HG02943 (cell line): Measurements from ENCODE around the gene TSPAN18.

ENCODE experiments used
- ATAC-seq: cut with Tn5 transposase; IDR thresholded peaks from one replicate; pipeline ENCODE4 v1.9.1; 2021; ENCODE audit warnings: mild to moderate bottlenecking, low read depth, moderate library complexity; ENCODE audit not compliant: unreplicated experiment

TSPAN18 gene

DNA sequence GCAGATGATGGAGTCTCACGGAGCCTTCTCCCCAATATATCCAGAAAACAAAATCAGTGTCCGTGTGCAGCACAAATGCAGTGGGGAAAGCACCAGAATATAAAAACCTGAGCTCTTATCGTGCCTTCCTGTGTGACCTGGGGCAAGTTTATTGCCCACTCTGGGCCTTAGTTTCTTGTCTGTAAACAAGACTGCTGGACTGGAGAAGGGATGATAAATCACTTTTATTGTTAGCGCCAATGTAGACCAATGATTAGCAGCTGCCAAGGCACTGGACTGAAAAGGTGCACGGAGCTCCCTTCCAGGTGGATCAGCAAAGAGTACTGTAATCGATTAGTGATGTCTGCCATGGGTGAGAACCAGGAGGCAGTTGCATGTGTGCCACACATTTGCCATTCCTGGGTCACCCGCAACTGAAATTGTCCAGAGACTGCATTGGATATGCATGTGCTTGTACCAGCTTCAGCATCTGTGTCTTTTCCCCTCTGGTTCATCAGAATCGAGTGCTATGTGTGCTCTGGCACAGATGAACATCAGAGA lies 89.2 kb downstream of the TSPAN18 start:
- no peak for ATAC-seq

DNA sequence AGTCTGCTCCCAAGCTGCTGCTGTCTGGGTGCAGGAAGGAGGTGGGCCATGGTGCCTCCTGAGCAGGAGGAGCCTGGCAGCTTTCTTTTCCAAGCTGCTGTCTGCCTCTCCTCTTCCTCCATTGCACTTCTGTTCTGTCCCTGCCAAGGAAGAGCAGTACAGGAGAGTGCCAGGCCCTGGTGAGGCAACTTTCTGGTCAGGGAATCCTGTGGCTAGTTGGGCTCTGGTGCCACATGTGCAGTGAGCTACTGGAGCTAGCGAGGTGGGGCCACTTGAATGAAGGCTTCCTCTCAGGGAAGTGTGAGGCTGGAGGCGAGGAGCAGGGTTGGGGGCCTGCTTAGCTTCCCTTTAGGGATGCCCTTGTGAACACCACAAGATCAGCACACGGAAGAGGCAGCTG lies 90.0 kb downstream of the TSPAN18 start:
- ATAC-seq, result no peak

DNA sequence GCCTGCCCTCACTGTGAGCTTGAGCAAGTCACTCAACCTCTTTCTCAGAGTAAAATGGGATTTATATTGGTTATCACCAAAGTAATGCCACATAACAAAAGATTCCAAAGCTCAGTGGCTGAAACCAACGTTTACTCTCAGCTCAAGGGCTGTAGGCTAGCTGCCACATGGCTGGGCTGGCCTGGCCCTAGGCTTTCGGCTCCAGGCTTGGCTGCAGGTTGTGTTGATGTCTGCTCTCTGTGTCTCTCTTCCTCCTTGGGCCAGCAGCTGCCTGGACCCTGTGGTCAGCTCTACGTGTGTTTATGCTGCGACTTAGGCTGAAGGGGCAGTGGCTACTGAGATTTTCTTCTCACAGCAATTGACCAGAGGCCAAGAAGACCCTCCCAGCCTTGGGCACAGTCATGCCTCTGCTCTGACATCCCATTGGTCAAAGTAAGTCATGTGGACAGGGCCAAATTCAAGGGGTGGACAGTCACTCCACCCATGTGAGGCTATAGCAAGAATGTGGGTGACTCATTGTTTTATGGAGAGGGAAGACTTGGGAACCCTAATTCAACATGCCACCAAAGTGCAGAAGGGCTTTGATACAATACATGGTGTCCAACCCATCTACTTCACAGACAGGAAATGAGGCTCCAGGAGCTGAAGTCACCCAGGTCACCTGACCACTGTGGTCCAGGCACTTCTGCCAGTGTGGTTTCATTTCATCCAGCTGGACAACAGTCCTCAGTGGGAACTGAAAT lies 90.6 kb downstream of the TSPAN18 start:
- ATAC-seq, result no peak

- no peak for ATAC-seq
These were observed 91.3 kb downstream of the TSPAN18 start for GRCh38 chr11:44818110-44818509.

- no peak for ATAC-seq
These were observed 92.6 kb downstream of the TSPAN18 start for GRCh38 chr11:44819346-44819745.

DNA sequence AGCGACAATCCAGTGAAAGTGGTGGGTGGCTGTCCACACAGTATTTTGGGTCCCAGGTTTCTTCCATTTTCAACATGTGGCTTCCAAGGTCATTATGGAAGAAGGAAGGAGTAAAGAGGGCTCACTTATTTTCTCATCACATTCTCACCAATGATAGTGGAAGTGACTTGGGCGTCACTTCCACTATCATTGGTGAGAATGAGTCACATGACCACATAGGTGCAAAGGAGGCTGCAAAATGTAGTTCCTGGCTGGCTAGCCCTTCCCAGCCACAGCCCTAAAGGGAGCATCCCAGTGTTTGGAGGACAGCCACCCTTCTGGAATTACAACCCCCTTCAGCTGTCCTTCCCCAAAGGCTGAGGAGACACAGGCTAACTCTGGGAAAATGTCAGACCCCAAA lies 95.6 kb downstream of the TSPAN18 start:
- no peak for ATAC-seq

- no peak for ATAC-seq
These were observed 96.2 kb downstream of the TSPAN18 start for GRCh38 chr11:44823006-44823405.

DNA sequence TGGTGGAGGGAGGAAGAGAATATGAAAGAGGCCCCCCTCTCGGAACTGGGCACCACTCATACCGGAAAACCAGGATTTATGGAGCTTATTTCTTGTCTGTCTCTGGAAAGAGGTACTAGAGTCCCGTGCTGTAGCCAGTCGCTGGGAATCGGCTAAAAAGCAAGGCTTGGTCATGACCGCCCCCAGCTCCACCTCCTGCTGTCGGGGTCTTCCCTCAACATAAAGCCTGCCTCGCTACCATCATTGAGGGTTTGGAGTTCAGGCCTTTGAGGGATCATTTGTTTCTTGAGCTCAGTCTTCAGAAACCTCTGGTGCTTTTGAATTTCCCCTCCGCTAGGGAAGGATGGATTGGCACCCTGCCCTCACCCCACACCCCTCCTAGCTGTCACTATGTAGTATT lies 97.1 kb downstream of the TSPAN18 start:
- ATAC-seq, result no peak

DNA sequence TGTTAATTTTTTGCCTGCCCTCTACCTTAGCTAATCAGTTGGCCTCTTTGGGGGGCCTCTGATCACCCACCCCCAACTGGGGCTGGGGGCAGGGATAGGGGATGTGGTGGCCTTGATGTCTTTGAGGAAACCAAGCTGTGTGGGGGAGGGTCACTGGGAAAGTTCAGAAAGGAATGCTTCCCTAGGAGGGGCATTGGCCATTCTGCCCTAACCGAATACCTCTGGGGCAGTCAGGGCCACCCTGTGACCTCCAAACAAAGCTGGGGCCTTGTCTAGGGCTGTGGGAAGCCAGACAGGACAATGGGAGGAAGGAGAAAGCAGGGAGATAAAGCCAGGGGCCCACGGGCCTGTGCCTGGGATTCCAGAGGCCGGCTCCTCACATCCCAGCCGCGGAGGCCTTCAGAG lies 97.5 kb downstream of the TSPAN18 start:
- no peak for ATAC-seq

DNA sequence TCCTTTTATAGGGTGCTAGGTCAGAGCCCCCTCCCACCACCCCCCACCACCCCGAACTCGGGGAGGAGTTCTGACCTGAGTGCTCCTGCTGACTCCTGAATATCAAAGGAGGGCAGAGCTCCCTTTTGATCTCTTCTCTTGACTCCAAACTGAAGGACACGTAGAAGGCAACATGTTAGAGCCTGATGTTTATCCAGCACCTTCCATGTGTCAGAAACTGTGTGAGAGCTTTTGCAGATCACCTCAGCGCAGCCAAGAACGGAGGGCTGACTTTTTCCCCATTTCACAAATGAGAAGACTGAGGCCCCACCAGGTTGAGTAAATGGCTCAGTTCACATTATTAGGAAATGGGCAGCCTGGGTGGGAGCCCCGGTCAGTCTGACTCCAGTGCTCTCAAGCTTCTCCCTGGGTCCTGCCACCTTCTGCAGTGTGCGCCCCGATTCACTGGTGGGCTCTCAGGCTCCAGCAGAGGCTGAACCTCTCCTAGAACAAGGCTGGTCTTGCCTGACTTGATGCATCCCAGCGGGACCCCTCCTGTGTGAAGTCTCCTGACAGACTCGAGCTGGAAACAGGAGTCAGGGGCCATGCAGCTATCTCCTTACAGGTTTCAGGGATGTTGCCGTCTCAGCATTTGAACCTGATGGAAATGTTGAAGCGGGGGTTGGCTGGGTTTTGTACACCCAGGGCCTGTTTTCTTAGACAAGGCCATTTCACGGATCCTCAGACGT lies 98.5 kb downstream of the TSPAN18 start:
- ATAC-seq, result no peak

DNA sequence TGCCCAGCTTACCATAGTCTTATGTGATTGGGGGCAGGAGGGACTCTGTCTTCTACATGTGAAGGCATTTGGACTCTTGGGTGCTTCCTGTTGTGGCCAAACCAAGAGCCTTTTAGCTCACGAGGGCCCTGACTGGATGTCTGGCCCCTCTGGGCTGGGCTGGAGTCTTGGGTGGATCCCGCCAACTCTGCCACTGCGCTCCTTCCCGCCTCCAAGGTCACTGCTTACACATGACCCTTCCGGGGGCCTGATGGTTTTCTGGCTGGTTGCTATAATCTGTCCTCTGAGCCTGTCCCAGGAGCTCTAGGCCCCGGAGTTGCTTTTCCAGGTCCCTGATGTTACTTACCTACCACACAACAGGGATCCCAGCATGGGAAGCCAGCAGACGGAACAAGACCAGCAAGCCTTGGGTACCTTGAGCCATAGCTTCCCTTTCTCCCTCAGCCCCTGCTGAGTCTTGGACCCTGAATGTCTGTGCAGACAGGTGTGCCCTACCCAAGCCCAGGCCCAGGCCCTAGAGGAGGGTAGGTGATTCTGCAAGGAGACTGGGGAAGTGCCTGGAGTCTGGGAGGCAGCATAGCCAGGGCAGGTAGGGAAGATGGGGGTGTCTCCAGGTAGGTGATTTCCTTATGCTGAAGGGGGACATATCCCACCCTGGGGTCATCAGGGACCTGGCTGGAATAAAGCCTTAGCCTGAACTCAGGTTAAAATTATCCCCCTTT lies 100.3 kb downstream of the TSPAN18 start:
- no peak for ATAC-seq

DNA sequence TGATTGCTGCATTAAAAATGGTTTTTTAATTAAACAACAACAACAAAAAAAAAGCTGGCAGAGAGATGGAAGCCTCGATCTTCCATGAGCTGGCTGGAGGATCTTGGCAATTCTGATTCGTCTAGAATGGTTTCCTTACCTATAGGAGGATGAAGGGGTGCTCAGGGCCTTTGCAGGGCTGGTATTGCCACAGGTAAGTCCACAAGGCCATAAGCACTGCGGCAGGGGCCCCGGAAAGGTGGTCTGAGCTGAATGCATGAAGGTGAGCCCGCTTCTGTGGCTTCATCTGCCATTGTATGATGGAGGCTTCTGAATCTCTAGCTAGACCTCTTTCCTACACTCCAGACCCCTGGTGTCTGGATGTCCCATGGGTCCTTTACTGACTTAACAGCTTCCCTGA lies 101.5 kb downstream of the TSPAN18 start:
- no peak for ATAC-seq

- ATAC-seq, result no peak
These were observed 103.1 kb downstream of the TSPAN18 start for GRCh38 chr11:44829838-44830237.

GRCh38 chr11:44831605-44832394 lies 105.0 kb downstream of the TSPAN18 start:
- ATAC-seq, result no peak

DNA sequence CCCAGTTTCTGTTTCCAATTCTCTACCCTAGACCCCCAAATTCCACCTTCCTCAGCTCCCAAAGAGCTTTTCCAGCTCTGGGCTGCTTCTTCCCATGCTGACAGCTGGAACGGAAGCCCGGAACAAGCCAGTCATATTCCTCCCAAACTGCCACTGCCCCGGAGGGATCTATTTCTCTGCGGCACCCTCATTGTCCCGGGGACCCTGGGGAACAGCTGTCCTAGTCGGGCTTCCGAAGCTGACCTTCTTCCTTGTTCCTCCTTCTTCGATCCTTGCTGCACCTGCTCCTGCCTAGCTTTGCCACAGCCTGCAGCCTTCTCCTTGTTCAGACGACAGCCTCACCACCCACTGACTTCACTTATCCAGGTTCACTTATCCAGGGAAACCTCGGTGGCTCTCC lies 105.7 kb downstream of the TSPAN18 start:
- no peak for ATAC-seq

- no peak for ATAC-seq
These were observed 106.6 kb downstream of the TSPAN18 start for GRCh38 chr11:44833221-44833876.

DNA sequence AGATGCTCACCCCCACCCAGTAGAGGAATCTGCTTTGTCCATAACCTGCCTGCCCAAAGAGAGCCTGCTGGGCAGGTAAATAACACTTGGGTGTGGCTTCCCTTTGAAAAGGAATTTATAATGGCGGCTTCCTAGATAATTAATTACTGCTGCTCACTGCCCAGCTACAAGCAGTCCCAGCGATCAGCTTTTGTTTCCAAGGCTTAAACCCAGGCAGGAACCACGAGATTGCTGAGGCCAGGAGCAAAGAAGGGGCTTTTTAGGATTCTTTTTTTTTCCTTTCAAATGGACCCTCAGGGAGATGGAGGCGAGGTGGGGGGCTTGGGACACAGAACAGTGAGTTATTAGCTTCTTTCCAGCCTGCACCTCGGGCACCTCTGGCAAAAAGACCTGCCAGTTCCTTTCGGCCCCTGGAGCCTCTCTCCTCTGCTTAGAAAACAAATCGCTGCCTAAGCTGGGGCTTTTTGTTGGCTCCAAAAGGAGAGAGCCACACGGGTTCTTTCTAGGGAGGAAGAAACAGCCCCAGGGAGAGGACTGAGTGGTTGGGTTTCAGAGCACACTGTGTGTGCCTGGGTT lies 107.2 kb downstream of the TSPAN18 start:
- no peak for ATAC-seq

DNA sequence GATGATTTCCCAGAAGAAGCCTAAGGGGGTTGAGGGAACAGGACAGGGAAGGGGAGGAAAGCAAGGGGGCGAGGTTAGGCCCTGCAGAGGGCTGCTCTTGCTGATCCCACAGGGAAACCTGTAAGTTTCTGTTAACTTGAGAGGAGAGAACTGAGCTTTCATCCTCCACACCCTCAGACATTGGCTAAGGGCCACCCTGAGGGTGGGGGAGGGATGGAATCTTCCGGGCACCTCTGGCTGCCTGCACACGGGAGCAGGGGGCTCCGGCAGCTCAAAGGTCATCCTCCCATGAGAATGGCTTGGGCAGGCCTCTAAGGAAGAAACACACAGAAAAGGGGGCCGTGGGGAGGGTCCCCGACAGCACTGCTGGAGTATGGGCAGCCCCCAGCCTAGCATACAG lies 108.1 kb downstream of the TSPAN18 start:
- no peak for ATAC-seq

- no peak for ATAC-seq
These were observed 108.5 kb downstream of the TSPAN18 start for GRCh38 chr11:44835296-44835695.

GRCh38 chr11:44835938-44836337 lies 109.2 kb downstream of the TSPAN18 start:
- ATAC-seq, result no peak
